K562 (cell line): ENCODE results near the gene LRP10.

Source experiments
- ATF3 ChIP-seq, 2 experiments: fragments of 450-650 bp in 1 of 2; sonication (generic) in 1 of 2; formaldehyde crosslinking in 1 of 2; IDR thresholded peaks in 1 of 2; conservative IDR thresholded peaks in 1 of 2; 2 replicates each; pipeline versions ENCODE4 v1.6.1 to v1.8.1; 2016 to 2023; ENCODE audit warnings: mild to moderate bottlenecking in 2 of 2, moderate library complexity in 2 of 2, inconsistent platforms in 1 of 2, missing genetic modification reagents in 1 of 2
- CBX3 ChIP-seq, 2 experiments: IDR thresholded peaks; 1 replicate in 1 of 2; 2 replicates in 1 of 2; pipeline ENCODE4 v1.6.1; 2012; ENCODE audit warnings: inconsistent platforms in 2 of 2, low read length in 2 of 2, borderline replicate concordance in 1 of 2, control low read depth in 1 of 2
- CTCF ChIP-seq, 3 experiments: IDR thresholded peaks in 2 of 3; conservative IDR thresholded peaks in 1 of 3; 2 replicates each; pipeline ENCODE4 v1.5.1; 2011 to 2012; ENCODE audit warnings: low read length in 3 of 3, mild to moderate bottlenecking in 3 of 3, control low read depth in 2 of 3, improper control_type of control experiment in 1 of 3, inconsistent platforms in 1 of 3, low read depth in 1 of 3, mixed read lengths in 1 of 3, moderate library complexity in 1 of 3; ENCODE audit not compliant: insufficient read depth in 2 of 3
- DPF2 ChIP-seq: fragments of 450-650 bp; IDR thresholded peaks from 2 replicates; pipeline ENCODE4 v1.6.1; 2016
- E2F1 ChIP-seq: sonication (generic); formaldehyde crosslinking; IDR thresholded peaks from 2 replicates; pipeline ENCODE4 v1.8.1; 2023; ENCODE audit warnings: mild to moderate bottlenecking, missing genetic modification reagents, moderate library complexity
- NCOA4 ChIP-seq: fragments of 450-650 bp; IDR thresholded peaks from 2 replicates; pipeline ENCODE4 v1.6.1; 2018; ENCODE audit warnings: mild to moderate bottlenecking; ENCODE audit not compliant: partially characterized antibody
- NR2C2 ChIP-seq, 2 experiments: fragments of 200-800 bp in 1 of 2; sonication (Bioruptor generic) in 1 of 2; sonication (generic) in 1 of 2; formaldehyde crosslinking in 1 of 2; IDR thresholded peaks; 2 replicates each; pipeline versions ENCODE4 v1.6.1 to v1.8.0; 2016 to 2022; ENCODE audit warnings: mild to moderate bottlenecking in 1 of 2, missing compliant biosample characterization in 1 of 2, missing genetic modification characterization in 1 of 2, missing genetic modification reagents in 1 of 2
- NR2F6 ChIP-seq: fragments of 450-650 bp; formaldehyde crosslinking; IDR thresholded peaks from 2 replicates; pipeline ENCODE4 v1.4.0; 2020; ENCODE audit warnings: mild to moderate bottlenecking
- POLR2AphosphoS5 ChIP-seq: IDR thresholded peaks from 2 replicates; pipeline ENCODE4 v1.6.1; 2011; ENCODE audit warnings: mild to moderate bottlenecking, low read depth, low read length, moderate library complexity; ENCODE audit not compliant: control insufficient read depth, insufficient read depth
- REST ChIP-seq, 2 experiments: fragments of 450-650 bp; formaldehyde crosslinking in 1 of 2; IDR thresholded peaks; 2 replicates each; pipeline versions ENCODE4 v1.4.0 to v1.6.1; 2014 to 2020; ENCODE audit warnings: mild to moderate bottlenecking in 2 of 2, borderline replicate concordance in 1 of 2, low read depth in 1 of 2
- SPI1 ChIP-seq: IDR thresholded peaks from 2 replicates; pipeline ENCODE4 v1.6.1; 2011; ENCODE audit warnings: low read depth, low read length, control low read depth, borderline replicate concordance
- U2AF2 ChIP-seq: fragments of 200-400 bp; formaldehyde crosslinking; optimal IDR thresholded peaks from 2 replicates; pipeline ENCODE3; 2017; ENCODE audit warnings: low read depth, mild to moderate bottlenecking, low read length

- TF ChIP-seq CTCF (IDR thresholded peaks at IDR 0.05 in 2 of 3, conservative IDR thresholded peaks at IDR 0.05 in 1 of 3; ENCODE audit: insufficient read depth in 2 of 3, low read depth in 1 of 3, low read length in 3 of 3) (no peak), POLR2AphosphoS5 (no peak), DPF2 (no peak), SPI1 (no peak), ATF3 (IDR thresholded peaks at IDR 0.05) (no peak), ATF3 (CRISPR knock-in tag; conservative IDR thresholded peaks at IDR 0.05) (no peak), E2F1 (CRISPR knock-in tag) (no peak), CBX3 (IDR thresholded peaks at IDR 0.05; ENCODE audit: borderline replicate concordance in 1 of 2, low read length in 2 of 2) (no peak), U2AF2 (no peak), NCOA4 (no peak), NR2C2 (CRISPR knock-in tag; IDR thresholded peaks at IDR 0.05) (no peak), NR2C2 (tag; IDR thresholded peaks at IDR 0.05) (no peak), REST (IDR thresholded peaks at IDR 0.05; ENCODE audit: borderline replicate concordance) (no peak), REST (CRISPR knock-in tag; IDR thresholded peaks at IDR 0.05; ENCODE audit: low read depth) (no peak), NR2F6 (no peak)
Measured at GRCh38 chr14:22846811-22847307, 24.7 kb upstream of the LRP10 start.
